ENCODE measurements around the gene CHRNB2. TPM values are rescaled to one million over a fixed set of nuclear protein-coding genes. Genes with fewer than 3 reads are reported as not detected.

The CHRNB2 gene
- total RNA-seq, 1 donor from 2014 or later: 2.5 TPM

DNA sequence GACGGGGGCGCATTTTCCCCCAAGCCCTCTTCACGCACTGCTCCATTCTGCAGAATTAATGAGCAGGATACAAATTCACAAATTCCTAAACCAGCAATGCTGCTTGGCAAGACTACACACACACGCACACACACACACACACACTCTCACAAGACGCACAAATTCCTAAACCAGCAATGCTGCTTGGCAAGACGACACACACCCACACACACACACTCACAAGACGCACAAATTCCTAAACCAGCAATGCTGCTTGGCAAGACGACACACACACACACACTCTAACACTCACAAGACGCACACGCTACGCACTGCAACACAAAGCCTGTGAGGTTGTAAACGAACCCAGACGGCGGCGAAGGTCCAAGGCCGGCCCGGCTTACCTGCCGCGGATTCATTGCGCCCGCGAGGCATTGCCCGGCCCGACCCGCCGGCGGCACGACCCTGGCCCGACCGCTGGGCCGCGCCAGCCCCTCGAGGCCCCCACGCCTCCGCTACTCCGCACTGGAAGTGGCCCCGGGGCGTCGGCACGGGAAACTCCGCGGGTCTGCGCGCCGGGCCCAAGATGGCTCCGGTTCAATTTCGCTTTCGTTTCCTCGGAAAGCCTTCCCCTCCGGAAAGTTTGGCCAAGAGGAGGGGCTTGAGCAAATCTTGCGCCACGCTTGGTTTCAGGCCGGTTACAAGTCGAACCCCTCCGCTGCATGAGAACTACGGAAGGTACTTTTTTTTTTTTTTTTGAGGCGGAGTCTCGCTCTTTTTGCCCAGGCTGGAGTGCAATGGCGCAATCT lies 40.2 kb downstream of the CHRNB2 start, which contains the start of gene ADAR:
ADAR (minus strand) TSS at position 578 of the 788 bp plus-strand sequence; CDS start at position 398, 180 bp downstream.
- DNase-seq (ENCODE audit: low read depth): peak; percentile 85
- H3K4me3 ChIP-seq (ENCODE audit: low read depth, low read length): peak within 1 kb of the TSS; percentile 53
- no peaks in the 10 kb centered on the region for H3K36me3 ChIP-seq (ENCODE audit: control insufficient read depth, insufficient read depth, low read length)
- TF ChIP-seq CTCF (IDR thresholded peaks at IDR 0.05; ENCODE audit: insufficient read depth, low read length, poor library complexity, severe bottlenecking): no peak
- H3K27me3 ChIP-seq (ENCODE audit: control insufficient read depth, insufficient read depth, low read length): no peaks in the 10 kb centered on the region

GRCh38 chr1:154608397-154609270 lies 41.1 kb downstream of the CHRNB2 start:
- no peak for DNase-seq (ENCODE audit: low read depth)
- Histone ChIP-seq H3K4me3 (ENCODE audit: low read depth, low read length) (peak overlapping the region; percentile 53), H3K36me3 (ENCODE audit: control insufficient read depth, insufficient read depth, low read length) (no peaks in the 10 kb centered on the region), H3K27me3 (ENCODE audit: control insufficient read depth, insufficient read depth, low read length) (no peaks in the 10 kb centered on the region)
- no peak for TF ChIP-seq CTCF (IDR thresholded peaks at IDR 0.05; ENCODE audit: insufficient read depth, low read length, poor library complexity, severe bottlenecking)

- no peak for DNase-seq (ENCODE audit: low read depth)
- no peak overlapping the region for H3K4me3 ChIP-seq (ENCODE audit: low read depth, low read length)
- no peaks in the 10 kb centered on the region for H3K36me3 ChIP-seq (ENCODE audit: control insufficient read depth, insufficient read depth, low read length)
- no peaks in the 10 kb centered on the region for H3K27me3 ChIP-seq (ENCODE audit: control insufficient read depth, insufficient read depth, low read length)
- no peak for TF ChIP-seq CTCF (IDR thresholded peaks at IDR 0.05; ENCODE audit: insufficient read depth, low read length, poor library complexity, severe bottlenecking)
Measured at GRCh38 chr1:154609398-154610380, 42.1 kb downstream of the CHRNB2 start.

- no peak overlapping the region for H3K4me3 ChIP-seq (ENCODE audit: low read depth, low read length)
- H3K27me3 ChIP-seq (ENCODE audit: control insufficient read depth, insufficient read depth, low read length): no peaks in the 10 kb centered on the region
- TF ChIP-seq CTCF (IDR thresholded peaks at IDR 0.05; ENCODE audit: insufficient read depth, low read length, poor library complexity, severe bottlenecking): no peak
- DNase-seq (ENCODE audit: low read depth): no peak
- H3K36me3 ChIP-seq (ENCODE audit: control insufficient read depth, insufficient read depth, low read length): no peaks in the 10 kb centered on the region
Measured at GRCh38 chr1:154611150-154611862, 43.7 kb downstream of the CHRNB2 start.

- H3K27me3 ChIP-seq (ENCODE audit: control insufficient read depth, insufficient read depth, low read length): no peaks in the 10 kb centered on the region
- TF ChIP-seq CTCF (IDR thresholded peaks at IDR 0.05; ENCODE audit: insufficient read depth, low read length, poor library complexity, severe bottlenecking): no peak
- no peak for DNase-seq (ENCODE audit: low read depth)
- H3K4me3 ChIP-seq (ENCODE audit: low read depth, low read length): no peak overlapping the region
- no peaks in the 10 kb centered on the region for H3K36me3 ChIP-seq (ENCODE audit: control insufficient read depth, insufficient read depth, low read length)
Measured at GRCh38 chr1:154614247-154614646, 46.7 kb downstream of the CHRNB2 start.

Data from kidney epithelial cell (primary cell).